Activated naive CD4-positive, alpha-beta T cell treated with anti-CD3 and anti-CD28 coated beads, Interleukin-2, amount 50 U/mL, for 16 hours (primary cell): ENCODE measurements around the gene FMNL2.

Experiments used
- DNase-seq: peaks from one replicate; pipeline ENCODE4 v3.0.0-alpha.2; 2020

The FMNL2 gene

GRCh38 chr2:152427902-152428301 lies 92.9 kb downstream of the FMNL2 start:
- no peak for DNase-seq

DNA sequence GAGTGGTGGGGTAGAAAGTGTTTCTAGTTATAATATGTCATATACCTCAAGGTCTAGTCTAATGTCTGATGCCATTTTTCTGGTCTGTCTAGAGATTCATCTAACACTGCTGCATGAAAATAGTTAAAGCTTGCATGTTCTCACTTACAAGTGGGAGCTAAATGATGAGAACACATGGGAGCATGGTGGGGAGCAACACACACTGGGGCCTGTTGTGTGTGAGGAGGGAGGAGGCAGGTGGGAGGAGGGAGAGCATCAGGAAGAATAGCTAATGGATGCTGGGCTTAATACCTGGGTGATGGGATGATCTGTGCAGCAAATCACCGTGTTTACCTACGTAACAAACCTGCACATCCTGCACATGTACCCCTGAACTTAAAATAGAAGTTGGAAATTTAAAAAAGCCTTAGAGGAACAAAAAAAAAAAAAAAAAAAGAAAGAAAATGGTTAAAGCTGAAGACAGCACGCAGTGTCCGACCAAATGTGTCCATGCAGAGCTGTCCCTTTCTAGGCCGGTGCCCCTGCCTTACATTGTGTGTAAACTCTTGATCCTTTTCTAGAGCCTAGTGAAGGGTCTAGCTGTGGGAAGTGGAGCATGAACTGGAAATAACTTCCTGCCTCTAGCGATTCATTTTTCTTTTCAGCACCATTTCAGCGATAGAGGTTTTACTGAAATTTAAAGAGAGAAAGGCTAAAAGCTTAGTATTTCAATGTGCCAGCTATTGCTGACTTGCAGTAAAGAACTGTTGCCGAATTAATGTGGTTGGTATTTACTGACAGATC lies 94.0 kb downstream of the FMNL2 start:
- DNase-seq, result no peak

DNA sequence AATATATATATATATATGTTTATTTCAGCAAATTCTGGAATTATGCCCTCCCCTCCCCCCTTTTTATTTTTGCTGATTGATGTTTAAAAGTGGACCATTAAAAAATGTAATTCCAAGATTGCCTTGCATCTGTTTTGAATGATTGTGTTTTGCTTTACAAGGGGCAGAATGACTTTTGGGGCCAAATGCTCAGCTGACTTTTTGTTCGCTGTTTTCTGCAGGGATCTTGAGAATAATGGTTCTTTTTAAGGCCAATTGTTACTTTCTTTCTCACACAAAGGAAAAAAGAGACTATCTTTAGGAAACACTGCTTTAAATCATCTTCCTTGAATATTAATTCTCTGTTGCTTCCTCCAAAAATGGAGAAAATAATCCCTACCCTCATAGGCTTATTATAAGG lies 95.9 kb downstream of the FMNL2 start:
- no peak for DNase-seq

GRCh38 chr2:152431370-152432098 lies 96.6 kb downstream of the FMNL2 start:
- DNase-seq, result no peak

- no peak for DNase-seq
These were observed 97.3 kb downstream of the FMNL2 start for GRCh38 chr2:152432206-152432653.

DNA sequence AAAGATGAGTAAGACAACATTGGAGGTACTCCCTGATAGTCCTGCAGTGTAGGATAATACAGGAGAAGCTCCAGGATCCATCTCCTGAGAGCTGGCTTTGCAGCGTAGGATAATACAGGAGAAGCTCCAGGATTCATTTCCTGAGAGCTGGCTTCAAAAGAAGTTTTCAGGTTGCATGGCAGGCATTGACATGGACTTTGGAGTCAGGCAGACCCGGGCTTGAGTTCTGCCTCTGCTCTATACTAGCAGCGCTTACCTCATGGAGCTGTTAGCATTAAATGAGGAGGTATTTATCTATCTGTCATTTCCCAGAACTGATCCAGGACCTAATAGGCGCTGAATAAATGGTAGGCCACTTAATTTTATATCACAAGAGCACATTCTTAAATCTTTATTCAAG lies 97.8 kb downstream of the FMNL2 start:
- DNase-seq, result no peak

- DNase-seq, result no peak
These were observed 98.3 kb downstream of the FMNL2 start for GRCh38 chr2:152433289-152433688.

DNA sequence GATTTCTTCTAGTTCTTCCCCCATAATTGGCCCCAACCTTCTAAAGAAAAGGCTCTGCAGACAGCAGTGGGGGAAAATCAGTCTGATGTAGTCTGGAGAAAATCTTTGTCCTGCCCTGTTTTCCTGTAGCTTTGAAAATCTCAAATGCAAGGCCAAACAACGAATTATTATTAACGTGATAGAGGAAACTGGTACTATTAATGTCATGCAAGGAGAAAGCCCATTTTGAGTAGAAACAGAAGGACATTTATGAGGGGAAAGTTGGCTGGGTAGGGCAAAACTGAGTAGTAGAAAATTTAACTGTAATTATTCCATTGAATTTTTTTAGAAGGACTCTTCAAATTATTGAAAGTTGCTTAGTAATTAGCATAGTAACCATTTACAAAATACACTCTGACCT lies 98.8 kb downstream of the FMNL2 start:
- no peak for DNase-seq

DNA sequence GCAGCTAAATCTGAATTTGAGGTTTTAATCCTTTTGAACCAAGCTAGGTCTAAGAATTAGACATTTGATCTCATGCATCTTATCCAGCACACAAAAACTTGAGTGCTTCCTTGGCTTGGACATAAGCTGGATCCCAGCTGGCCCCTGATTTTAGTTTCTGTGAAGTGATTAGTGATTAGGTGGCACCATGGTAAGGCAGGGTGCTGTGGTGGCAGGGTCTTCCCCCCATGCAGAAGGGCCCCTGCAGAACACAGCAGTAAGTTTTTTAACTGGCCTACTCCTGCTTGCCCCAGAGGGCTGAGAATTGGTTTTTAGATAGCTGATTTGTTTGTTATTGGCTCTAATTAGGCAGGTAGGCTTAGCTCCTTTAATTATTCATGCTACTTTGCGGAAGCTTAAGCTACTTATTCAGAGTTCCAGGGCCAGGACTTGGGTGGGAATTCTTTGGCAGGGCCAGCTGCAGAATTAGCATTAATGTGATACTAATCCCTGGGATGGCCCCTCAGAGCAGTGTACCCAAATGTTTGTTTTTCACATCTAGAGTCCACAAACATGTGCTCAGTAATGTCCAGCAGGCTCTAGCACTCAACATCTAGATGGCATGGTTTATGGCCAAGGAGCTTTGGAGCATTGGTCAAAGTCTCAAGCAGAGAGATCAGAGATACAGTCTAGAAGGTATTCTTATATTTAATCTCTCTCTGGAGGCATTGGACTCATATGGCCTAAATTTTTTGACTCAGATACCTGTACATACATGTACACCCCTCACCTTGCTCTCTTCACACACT lies 99.6 kb downstream of the FMNL2 start:
- DNase-seq, result no peak

DNA sequence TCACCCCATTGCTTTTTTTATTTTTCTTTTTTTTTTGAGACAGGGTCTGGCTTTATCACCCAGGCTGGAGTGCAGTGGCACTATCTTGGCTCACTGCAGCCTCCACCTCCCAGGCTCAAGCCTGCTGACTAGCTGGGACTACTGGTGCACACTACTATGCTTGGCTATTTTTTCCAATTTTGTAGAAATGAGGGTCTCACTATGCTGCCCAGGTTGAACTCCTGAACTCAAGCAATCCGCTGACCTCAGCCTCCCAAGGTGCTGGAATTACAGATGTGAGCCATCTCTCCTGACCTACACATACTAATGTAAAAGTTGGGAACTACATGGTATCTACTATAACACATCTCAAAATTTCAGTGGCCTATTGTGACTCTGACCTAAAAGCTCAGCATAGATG lies 101.2 kb downstream of the FMNL2 start:
- no peak for DNase-seq

DNA sequence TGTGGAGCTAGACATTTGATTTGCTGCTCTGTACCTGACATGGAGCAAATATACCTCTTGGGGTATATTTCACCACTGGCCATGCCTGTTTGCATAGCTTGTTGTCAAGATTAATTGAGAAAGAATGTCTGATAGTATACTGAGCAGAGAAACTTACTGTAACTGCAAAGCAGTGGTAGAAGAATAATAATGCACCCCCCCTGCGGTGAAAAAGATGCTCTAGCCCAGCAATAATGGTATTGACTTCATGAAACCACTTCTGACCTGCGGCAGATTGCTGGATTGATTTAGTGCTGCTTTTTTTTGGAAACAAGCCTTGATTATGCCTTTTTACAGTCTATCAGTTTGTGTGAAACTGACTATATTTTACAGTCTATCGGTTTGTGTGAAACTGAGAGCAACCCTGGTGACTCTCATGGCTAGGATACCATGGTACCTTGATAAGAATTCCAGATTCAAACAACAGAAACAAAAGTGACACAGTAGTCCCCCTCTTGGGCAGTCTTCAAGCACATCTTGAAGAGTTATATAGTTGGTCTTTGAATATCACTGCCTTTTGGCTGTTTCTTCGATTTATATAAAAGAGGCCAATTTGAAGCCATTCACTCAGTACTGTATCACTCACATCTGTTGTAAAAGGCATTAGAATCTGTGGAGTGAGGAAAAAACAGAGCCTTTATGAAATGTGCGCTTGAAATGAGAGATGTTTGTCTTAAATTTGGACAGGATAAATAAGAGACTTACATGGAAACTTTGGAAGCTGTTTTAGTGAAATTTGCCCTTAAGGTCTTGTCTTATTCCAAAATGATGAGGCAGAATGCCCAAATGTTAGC lies 102.5 kb downstream of the FMNL2 start:
- DNase-seq, result no peak

DNA sequence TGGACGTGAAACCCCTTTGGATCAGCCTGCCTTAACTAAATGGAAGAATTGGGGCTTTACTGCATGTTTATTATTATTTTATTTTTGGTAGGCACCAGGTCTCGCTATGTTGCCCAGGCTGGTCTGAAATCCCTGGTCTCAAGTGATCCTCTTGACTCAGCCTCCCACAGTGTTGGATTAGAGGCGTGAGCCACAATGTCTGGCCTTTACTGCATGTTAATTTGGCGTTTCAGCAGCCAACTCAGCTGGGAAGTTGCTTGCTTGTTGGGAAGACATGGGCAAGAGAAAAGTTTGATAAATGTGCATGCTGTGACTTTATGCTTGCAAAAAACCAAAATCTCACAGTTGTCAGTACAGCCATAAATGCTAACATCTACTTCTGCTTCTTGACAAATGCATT lies 105.1 kb downstream of the FMNL2 start:
- no peak for DNase-seq

- no peak for DNase-seq
These were observed 105.5 kb downstream of the FMNL2 start for GRCh38 chr2:152440460-152440859.

GRCh38 chr2:152441961-152442360 lies 107.0 kb downstream of the FMNL2 start:
- no peak for DNase-seq

GRCh38 chr2:152443771-152444170 lies 108.8 kb downstream of the FMNL2 start:
- no peak for DNase-seq

DNA sequence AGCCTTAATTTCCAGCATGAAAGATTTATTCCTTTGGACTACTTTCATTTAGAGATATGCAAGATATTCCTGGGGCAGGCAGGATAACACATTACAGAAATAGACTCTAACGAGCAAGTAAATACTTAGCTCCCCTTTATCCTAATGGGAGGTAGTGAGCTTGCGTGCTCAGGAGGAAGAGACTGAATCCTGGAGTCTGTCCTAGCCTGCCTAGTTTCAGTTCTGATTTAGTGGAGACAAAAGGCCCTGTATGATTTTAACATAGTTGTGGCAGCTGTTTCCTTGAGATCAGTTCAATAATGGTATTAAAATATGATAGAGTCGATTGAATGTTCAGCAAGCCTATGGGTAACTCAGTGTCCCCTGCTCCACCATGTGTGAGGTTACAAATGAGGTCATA lies 109.5 kb downstream of the FMNL2 start:
- no peak for DNase-seq

- no peak for DNase-seq
These were observed 110.4 kb downstream of the FMNL2 start for GRCh38 chr2:152445375-152445774.

GRCh38 chr2:152445791-152446201 lies 110.8 kb downstream of the FMNL2 start:
- no peak for DNase-seq

- no peak for DNase-seq
These were observed 111.2 kb downstream of the FMNL2 start for GRCh38 chr2:152446213-152446612.

DNA sequence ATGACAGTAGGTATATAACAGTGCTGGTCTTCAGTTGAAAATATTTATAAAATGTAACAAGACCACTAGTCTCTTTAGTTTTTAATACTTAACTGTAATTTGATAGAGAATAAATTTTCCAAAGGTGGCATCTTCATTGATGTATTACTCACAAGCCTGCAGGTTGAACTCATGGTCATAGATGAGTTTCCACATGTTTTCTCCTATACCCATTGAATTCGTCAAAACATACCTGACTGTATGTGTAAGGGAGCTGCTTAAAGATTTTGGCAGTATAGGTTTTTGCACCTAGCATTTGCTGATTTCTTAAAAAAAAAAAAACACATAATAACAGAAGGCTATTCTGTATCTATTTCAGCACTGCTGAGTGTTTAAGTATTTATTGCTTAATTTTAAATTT lies 112.9 kb downstream of the FMNL2 start:
- no peak for DNase-seq

DNA sequence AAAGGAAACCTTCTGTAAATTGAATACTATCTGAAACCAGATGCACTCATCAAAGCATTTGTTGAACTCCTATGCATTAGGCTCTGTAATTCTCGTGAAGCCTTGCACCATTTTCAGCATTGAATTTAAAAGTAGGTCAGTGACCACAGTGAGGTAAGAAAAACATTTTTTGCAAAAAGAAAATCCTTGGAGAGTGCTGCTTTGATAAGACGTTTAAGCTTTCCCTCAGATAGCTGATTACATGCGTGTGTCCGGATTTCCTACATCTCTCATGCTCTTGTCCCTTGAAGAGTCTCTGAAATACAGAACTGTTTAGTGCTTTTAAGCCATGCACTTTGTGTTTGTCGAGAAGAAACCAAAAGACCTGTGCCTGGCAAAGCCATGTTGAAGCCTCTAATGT lies 113.6 kb downstream of the FMNL2 start:
- no peak for DNase-seq

DNA sequence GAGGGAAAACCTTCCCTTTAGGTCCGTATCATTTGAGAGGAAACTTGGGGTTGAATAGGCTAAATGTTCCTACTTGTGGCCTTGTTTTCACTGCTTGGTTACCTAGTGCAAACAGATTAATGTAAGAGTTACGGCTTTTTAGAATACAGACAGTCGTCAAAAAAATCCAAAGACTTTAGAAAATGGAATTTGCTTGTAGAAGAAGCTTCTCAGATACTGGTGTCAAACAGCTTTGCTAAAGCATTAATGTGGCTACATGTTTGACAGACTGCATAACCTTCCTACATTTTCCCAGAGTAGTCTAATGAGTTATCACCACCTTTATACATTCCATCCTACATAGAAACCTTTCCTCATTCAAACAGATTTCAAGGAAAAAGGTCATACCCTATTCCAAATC lies 114.6 kb downstream of the FMNL2 start:
- DNase-seq, result no peak

DNA sequence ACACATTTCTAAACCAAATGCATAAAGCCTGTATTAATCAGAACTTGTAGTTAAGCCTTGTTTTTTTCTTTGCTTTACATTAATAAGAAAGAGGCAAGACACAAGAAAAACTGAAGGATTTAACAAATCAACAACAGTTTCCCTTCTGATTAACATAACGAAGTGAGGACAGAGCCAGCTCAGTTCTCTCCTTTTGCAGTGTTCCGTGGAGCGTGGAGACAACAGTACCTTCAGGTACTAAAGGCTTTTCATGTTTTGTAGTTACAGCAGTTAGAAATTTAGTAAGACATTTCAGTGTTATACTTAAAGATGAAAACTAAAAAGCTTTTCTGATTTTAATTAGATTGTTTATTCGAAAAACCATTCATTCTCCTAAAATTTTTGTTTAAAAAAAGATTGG lies 115.2 kb downstream of the FMNL2 start:
- no peak for DNase-seq
